Tibial nerve (tissue), 3 donors: ENCODE measurements around the gene JAZF1.

Experiments used
- CTCF ChIP-seq, 5 experiments: fragments of 200-600 bp in 3 of 5; fragments of 450-650 bp in 2 of 5; sonication (generic) in 3 of 5; IDR thresholded peaks; one replicate each; pipeline ENCODE4 v1.5.1; 2016 to 2019; ENCODE audit warnings: antibody characterized with exemption in 5 of 5, mild to moderate bottlenecking in 3 of 5, moderate library complexity in 2 of 5
- POLR2A ChIP-seq, 2 donors: fragments of 450-650 bp; IDR thresholded peaks; one replicate each; pipeline ENCODE4 v1.6.1; 2017; ENCODE audit warnings: antibody characterized with exemption in 2 of 2, mild to moderate bottlenecking in 2 of 2, moderate library complexity in 2 of 2

- TF ChIP-seq POLR2A (IDR thresholded peaks at IDR 0.05): no peak
- TF ChIP-seq CTCF (IDR thresholded peaks at IDR 0.05): no peak
Measured at GRCh38 chr7:27943241-27943640, 237.4 kb downstream of the JAZF1 start.
